ENCODE measurements around the gene MGAT5B.
"Not testable (repeated sequence)": the region's sequence is repeated elsewhere in the genome, so short reads cannot be mapped to it uniquely, and the experiment has no call there.

MGAT5B gene

GRCh38 chr17:76868176-76868668 is at the start of gene MGAT5B:
Gene MGAT5B (plus strand): TSS chr17:76868404. CDS start chr17:76869030, 626 bp downstream.
- DNase-seq: peak; percentile 85

GRCh38 chr17:76820039-76820438 is 48.2 kb upstream of the MGAT5B start:
- DNase-seq: no peak

- no peak for DNase-seq
These were observed 47.6 kb upstream of the MGAT5B start for GRCh38 chr17:76820561-76820960.

GRCh38 chr17:76822184-76822778 is 45.9 kb upstream of the MGAT5B start:
- DNase-seq: no peak

- DNase-seq: no peak
These were observed 44.1 kb upstream of the MGAT5B start for GRCh38 chr17:76824093-76824492.

- DNase-seq: peak; percentile 16
These were observed 41.7 kb upstream of the MGAT5B start for GRCh38 chr17:76826330-76827068.

- no peak for DNase-seq
These were observed 40.5 kb upstream of the MGAT5B start for GRCh38 chr17:76827736-76828135.

- no peak for DNase-seq
These were observed 37.1 kb upstream of the MGAT5B start for GRCh38 chr17:76830987-76831715.

GRCh38 chr17:76833034-76833644 is 35.1 kb upstream of the MGAT5B start:
- DNase-seq: no peak

- no peak for DNase-seq
These were observed 34.5 kb upstream of the MGAT5B start for GRCh38 chr17:76833747-76834146.

GRCh38 chr17:76834870-76835269 is 33.3 kb upstream of the MGAT5B start:
- DNase-seq: no peak

- no peak for DNase-seq
These were observed 27.8 kb upstream of the MGAT5B start for GRCh38 chr17:76840443-76840767.

GRCh38 chr17:76840884-76841775 is 27.1 kb upstream of the MGAT5B start:
- no peak for DNase-seq

GRCh38 chr17:76841776-76842405 is 26.3 kb upstream of the MGAT5B start:
- DNase-seq: no peak

GRCh38 chr17:76843068-76843467 is 25.1 kb upstream of the MGAT5B start:
- DNase-seq: not testable (repeated sequence)

GRCh38 chr17:76843703-76844484 is 24.3 kb upstream of the MGAT5B start:
- no peak for DNase-seq

GRCh38 chr17:76844485-76844829 is 23.7 kb upstream of the MGAT5B start:
- no peak for DNase-seq

- no peak for DNase-seq
These were observed 23.4 kb upstream of the MGAT5B start for GRCh38 chr17:76844846-76845245.

GRCh38 chr17:76845541-76846017 is 22.6 kb upstream of the MGAT5B start:
- no peak for DNase-seq

GRCh38 chr17:76847031-76847430 is 21.2 kb upstream of the MGAT5B start:
- DNase-seq: no peak

- DNase-seq: no peak
These were observed 19.5 kb upstream of the MGAT5B start for GRCh38 chr17:76848670-76849069.

Data from CD4-positive, alpha-beta T cell treated with Interleukin-17A for 4 hours (primary cell).